AG20443 (cell line): ENCODE measurements around the gene PARM1.

Experiments used
- DNase-seq: peaks from one replicate; pipeline ENCODE4 v3.0.0; 2012; ENCODE audit warnings: low spot score, mixed read lengths

Gene PARM1

DNA sequence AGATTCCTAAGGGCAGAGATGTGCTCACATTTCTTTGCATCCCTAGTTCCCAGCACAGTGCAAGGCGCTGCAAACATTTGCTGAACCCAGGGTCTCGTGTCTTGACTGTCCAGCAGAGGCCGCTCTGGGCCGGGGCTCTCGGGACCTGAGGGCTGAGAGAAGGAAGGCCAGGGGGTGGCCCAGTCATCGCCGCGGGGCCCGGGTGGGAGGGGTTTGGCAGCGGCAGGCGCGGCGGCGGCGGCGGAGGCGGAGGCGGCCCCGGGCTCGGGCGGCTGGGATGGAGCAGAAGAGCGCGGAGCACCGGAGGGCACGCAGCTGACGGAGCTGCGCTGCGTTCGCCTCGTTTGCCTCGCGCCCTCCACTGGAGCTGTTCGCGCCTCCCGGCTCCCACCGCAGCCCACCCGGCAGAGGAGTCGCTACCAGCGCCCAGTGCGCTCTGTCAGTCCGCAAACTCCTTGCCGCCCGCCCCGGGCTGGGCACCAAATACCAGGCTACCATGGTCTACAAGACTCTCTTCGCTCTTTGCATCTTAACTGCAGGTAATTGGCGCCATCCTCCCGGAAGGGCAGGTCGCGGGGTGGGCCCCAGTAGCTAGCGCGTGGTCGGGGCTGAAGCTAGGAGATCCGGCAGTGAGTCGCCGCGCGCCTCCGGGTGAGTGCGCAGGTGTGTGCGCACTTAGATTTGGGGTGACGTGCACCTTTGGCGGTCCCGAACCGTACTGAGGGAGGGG lies at the start of gene PARM1:
Gene PARM1 (plus strand): TSS at position 285 of the 730 bp plus-strand sequence. CDS start 212 bp downstream, at position 497.
- peak; percentile 85 for DNase-seq

DNA sequence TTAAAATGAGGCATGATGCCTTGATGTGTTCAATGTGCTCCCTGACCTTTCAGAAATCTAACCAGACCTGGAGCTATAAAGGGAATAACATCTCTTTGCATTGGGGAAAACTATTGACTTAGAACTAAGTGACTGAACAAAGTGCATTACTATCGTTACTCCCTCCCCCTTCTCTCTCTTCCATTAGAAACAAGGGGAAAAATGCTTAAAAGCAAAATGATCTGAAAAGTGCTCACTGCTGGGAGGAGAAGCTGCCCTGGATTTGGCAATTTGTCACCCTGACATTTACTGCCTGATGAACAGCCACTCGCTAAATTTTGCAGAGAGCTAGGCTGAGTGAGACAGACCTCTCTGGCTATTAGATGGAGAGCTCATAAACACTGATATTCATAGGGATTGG lies 48.6 kb upstream of the PARM1 start:
- DNase-seq: no peak

GRCh38 chr4:74886484-74886883 lies 46.4 kb upstream of the PARM1 start:
- peak; percentile 21 for DNase-seq

DNA sequence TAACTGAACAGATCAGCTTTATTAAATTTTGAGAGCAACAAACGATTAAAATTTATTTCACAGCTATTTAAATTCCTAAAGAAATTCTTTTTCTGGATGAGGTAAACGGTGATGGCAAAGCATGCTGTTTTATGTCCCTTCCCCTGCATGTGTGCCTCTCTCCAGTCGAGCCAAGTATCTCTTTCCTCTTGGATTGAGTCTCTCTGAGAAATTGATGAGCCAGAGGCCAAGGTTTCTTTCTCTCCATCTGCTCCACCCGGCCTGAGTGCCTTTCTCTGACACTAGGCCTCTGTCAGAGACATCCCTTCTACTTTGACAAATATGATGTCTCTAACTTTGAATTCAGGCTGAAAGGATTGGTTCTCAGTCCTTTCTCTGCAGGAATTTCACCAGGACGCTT lies 42.6 kb upstream of the PARM1 start:
- no peak for DNase-seq

GRCh38 chr4:74891037-74891436 lies 41.9 kb upstream of the PARM1 start:
- no peak for DNase-seq

DNA sequence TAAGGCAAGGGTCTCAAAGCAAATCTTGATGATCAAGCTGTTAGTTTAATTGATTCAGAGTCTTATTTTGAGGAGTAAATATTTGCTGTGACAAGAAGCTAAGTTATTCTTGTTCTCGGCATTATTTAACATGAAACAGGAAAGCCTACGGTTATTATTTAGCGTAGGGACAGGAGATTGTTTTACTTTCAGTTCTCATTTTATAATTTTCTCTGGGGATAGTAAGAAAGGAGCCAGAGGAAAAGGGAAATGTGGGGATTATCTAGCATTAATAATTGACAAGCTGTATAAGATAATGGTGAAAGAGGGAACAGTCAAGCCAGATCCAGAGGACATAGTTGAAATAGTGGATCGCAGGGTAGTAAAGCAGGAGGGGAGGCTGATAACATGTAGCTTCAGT lies 39.7 kb upstream of the PARM1 start:
- no peak for DNase-seq

- DNase-seq: no peak
Measured at GRCh38 chr4:74896595-74896994, 36.3 kb upstream of the PARM1 start.

- no peak for DNase-seq
Measured at GRCh38 chr4:74897386-74897785, 35.5 kb upstream of the PARM1 start.

- DNase-seq: no peak
Measured at GRCh38 chr4:74900862-74901261, 32.1 kb upstream of the PARM1 start.

- no peak for DNase-seq
Measured at GRCh38 chr4:74904509-74905065, 28.3 kb upstream of the PARM1 start.

DNA sequence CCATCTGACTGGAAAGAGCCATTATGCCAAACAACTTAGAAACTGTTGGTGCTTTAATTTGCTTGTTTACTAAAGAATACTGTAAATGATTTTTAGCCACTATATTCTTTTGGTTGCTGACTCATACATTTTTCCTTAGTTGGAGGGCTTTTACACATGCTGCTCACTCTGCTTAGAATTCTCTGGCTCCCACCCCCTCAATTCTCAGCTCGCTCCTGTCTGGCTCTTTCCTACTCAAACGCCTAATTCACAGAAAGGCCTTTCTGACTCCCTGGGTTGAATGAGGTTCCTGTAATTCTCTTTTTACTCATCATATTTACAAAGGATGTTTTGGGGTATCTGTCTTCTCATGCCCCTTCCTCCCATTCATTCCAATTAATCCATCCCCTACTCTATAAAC lies 26.1 kb upstream of the PARM1 start:
- DNase-seq: no peak

GRCh38 chr4:74919783-74920182 lies 13.1 kb upstream of the PARM1 start:
- DNase-seq: no peak

- no peak for DNase-seq
Measured at GRCh38 chr4:74920704-74921103, 12.2 kb upstream of the PARM1 start.

- DNase-seq: no peak
Measured at GRCh38 chr4:74921490-74921889, 11.4 kb upstream of the PARM1 start.

GRCh38 chr4:74926007-74926406 lies 6.9 kb upstream of the PARM1 start:
- no peak for DNase-seq

- no peak for DNase-seq
Measured at GRCh38 chr4:74930162-74930561, 2.8 kb upstream of the PARM1 start.

DNA sequence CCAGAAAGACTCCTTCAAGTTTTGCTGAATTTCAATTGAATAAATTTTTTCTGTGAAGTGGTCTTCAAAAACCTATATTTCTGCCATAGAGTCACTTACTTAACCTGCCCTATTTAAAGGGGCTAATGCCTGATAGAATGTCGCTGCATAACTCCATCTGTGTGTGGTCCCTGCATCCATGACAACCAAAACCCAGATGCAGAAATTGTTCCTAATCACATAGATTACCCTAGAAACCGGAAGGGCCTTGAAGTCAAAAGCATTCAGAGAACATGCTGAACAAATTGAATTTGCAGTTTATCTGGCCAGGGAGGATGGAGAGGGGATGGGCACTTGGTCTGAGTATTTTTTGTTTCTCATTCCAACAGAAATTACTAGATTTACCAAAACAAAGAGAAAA lies 1.5 kb upstream of the PARM1 start:
- no peak for DNase-seq

- no peak for DNase-seq
Measured at GRCh38 chr4:74932010-74932409, 906 bp upstream of the PARM1 start.

DNA sequence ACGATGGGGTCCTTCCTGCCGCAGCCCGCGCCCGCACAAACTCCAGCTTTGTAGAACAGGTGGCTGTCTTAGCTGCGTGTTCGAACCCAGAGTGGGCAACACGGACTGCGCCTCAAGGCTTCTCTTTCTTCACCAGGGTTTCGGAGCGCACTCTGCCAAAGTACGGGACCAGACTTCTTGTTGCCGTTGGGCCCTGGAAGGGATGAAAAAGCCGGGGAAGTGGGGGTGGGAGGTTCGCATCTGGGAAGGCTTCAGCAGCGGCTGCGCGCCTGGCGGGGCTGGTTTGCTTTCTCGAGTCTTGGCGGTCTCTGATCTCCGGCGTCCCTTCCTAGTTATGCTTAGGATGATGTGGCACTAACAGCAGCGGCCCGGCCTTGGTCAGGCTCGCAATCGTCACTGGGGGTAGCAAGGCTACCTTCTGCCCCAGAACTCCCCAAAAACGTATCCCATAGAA lies 673 bp downstream of the PARM1 start:
- peak; percentile 16 for DNase-seq

GRCh38 chr4:74934016-74934831 lies 1.3 kb downstream of the PARM1 start:
- peak; percentile 43 for DNase-seq

GRCh38 chr4:74934888-74935287 lies 2.0 kb downstream of the PARM1 start:
- DNase-seq: no peak

DNA sequence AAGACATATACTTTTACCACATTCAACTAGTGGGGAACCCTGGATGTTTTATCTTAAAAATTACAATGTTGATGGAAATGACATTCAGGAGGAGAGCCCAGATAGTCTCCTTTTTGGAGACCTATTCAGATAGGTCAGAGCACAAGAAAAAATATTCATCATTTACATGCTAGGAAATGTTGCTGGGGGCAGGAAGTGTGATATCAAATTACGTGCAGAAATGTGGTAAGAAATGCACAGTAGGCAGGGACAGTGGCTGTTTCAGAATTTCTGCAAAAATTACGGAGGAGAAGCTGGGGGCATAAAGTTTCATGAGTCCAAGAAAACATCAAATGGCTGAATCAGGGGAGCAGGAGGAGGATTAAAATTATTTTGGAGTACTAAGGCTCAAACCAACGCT lies 8.2 kb downstream of the PARM1 start:
- no peak for DNase-seq
